Measurements from ENCODE around the gene NUP62CL.
"Not testable (repeated sequence)": the region's sequence is repeated elsewhere in the genome, so short reads cannot be mapped to it uniquely, and the experiment has no call there.

The NUP62CL gene

GRCh38 chrX:107207089-107207488 is 856 bp upstream of the NUP62CL start:
- no peak for TF ChIP-seq CTCF (IDR thresholded peaks at IDR 0.05; ENCODE audit: low read depth, low read length)
- DNase-seq (ENCODE audit: low read depth in 2 of 2) = no peak
- no peak overlapping the region for H3K4me3 ChIP-seq (replicated peaks in 1 of 2; ENCODE audit: low read depth in 2 of 2, low read length in 2 of 2)

GRCh38 chrX:107206697-107207065 is 448 bp upstream of the NUP62CL start:
- no peak for TF ChIP-seq CTCF (IDR thresholded peaks at IDR 0.05; ENCODE audit: low read depth, low read length)
- no peak for DNase-seq (ENCODE audit: low read depth in 2 of 2)
- H3K4me3 ChIP-seq (replicated peaks in 1 of 2; ENCODE audit: low read depth in 2 of 2, low read length in 2 of 2) = no peak overlapping the region

GRCh38 chrX:107204068-107204605 is 2.1 kb downstream of the NUP62CL start:
- TF ChIP-seq CTCF (IDR thresholded peaks at IDR 0.05; ENCODE audit: low read depth, low read length) = no peak
- H3K4me3 ChIP-seq (replicated peaks in 1 of 2; ENCODE audit: low read depth in 2 of 2, low read length in 2 of 2) = no peak overlapping the region
- no peak for DNase-seq (ENCODE audit: low read depth in 2 of 2)

GRCh38 chrX:107199491-107199890 is 6.7 kb downstream of the NUP62CL start:
- no peak for TF ChIP-seq CTCF (IDR thresholded peaks at IDR 0.05; ENCODE audit: low read depth, low read length)
- no peak overlapping the region for H3K4me3 ChIP-seq (replicated peaks in 1 of 2; ENCODE audit: low read depth in 2 of 2, low read length in 2 of 2)
- DNase-seq (ENCODE audit: low read depth in 2 of 2) = no peak

- DNase-seq (ENCODE audit: low read depth in 2 of 2); H3K4me3 ChIP-seq (replicated peaks in 1 of 2; ENCODE audit: low read depth in 2 of 2, low read length in 2 of 2): not testable (repeated sequence)
Measured at GRCh38 chrX:107198074-107198473, 8.2 kb downstream of the NUP62CL start.

- DNase-seq (ENCODE audit: low read depth in 2 of 2) = no peak
- no peak overlapping the region for H3K4me3 ChIP-seq (replicated peaks in 1 of 2; ENCODE audit: low read depth in 2 of 2, low read length in 2 of 2)
- no peak for TF ChIP-seq CTCF (IDR thresholded peaks at IDR 0.05; ENCODE audit: low read depth, low read length)
Measured at GRCh38 chrX:107197319-107197718, 8.9 kb downstream of the NUP62CL start.

GRCh38 chrX:107171369-107172102 is 34.7 kb downstream of the NUP62CL start:
- no peak overlapping the region for H3K4me3 ChIP-seq (replicated peaks in 1 of 2; ENCODE audit: low read depth in 2 of 2, low read length in 2 of 2)
- no peak for TF ChIP-seq CTCF (IDR thresholded peaks at IDR 0.05; ENCODE audit: low read depth, low read length)
- peak in 1 of 2 donors; percentile 6 for DNase-seq (ENCODE audit: low read depth in 2 of 2)
